BLaER1 treated with 17β-estradiol and CSF1 and Interleukin-3, amounts not matched to agents 10 nM and 100 nM (cell line): ENCODE data around the gene FFAR3.

Experiments used
- H3K27ac ChIP-seq, 11 experiments: shearing (Covaris generic); formaldehyde crosslinking; 2 replicates each; pipeline ENCODE4 v1.8.1; 2022
- H3K27me3 ChIP-seq, 11 experiments: shearing (Covaris generic); formaldehyde crosslinking; 2 replicates each; pipeline ENCODE4 v1.8.1; 2022
- H3K36me3 ChIP-seq, 11 experiments: shearing (Covaris generic); formaldehyde crosslinking; 2 replicates each; pipeline ENCODE4 v1.8.1; 2022
- H3K4me1 ChIP-seq, 10 experiments: shearing (Covaris generic); formaldehyde crosslinking; 2 replicates each; pipeline ENCODE4 v1.8.1; 2022
- H3K4me2 ChIP-seq, 11 experiments: shearing (Covaris generic); formaldehyde crosslinking; 2 replicates each; pipeline ENCODE4 v1.8.1; 2022
- H3K4me3 ChIP-seq, 10 experiments: shearing (Covaris generic); formaldehyde crosslinking; 2 replicates each; pipeline ENCODE4 v1.8.1; 2022
- H3K9ac ChIP-seq, 11 experiments: shearing (Covaris generic); formaldehyde crosslinking; 2 replicates each; pipeline ENCODE4 v1.8.1; 2022
- H3K9me3 ChIP-seq, 11 experiments: shearing (Covaris generic); formaldehyde crosslinking; replicated peaks in 1 of 11; 2 replicates each; pipeline ENCODE4 v1.8.1; 2022
- H4K20me1 ChIP-seq, 11 experiments: shearing (Covaris generic); formaldehyde crosslinking; 2 replicates each; pipeline ENCODE4 v1.8.1; 2022
- Cebpa-rat ChIP-seq, 11 experiments: shearing (Covaris generic); IDR thresholded peaks; 2 replicates each; pipeline ENCODE4 v1.8.1; 2022

Gene FFAR3

DNA sequence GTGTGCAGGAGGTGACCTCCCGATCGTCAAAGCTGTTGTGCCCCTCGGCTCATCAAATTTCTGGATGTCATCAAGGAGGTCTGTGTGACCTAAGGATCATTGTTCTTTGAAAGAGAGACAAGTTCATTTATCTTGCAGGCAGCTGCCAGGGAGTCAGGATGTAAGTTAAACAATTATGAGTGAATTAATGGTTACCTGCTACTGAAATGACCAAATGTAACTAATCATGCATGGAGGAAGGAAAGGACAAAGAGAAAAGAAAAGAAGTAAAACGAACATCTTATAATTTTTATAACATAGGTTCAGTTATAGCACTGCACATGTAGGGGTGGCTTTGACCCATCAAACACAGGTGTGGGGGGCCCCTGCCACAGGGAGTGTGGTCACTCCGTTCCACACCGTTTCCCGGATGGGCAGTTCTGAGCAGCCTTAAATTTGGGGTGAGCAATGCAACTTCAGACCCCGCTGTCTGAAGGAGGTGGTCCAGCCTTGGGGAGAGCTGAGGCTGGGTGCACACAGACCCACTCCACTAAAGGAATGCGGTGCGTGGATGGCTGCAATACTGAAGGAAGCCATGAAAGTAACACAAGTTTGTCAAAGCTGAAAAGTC is 24.0 kb upstream of the FFAR3 start:
- H3K27ac ChIP-seq: peak overlapping the region in 6 of 11 experiments; percentile 34 to 84 (median 78); a peak in 10 of 22 replicates
- H4K20me1 ChIP-seq: peaks cover 0 to 67% (median 0%) of the 10 kb centered on the region in 11 experiments; a peak in 6 of 22 replicates
- H3K4me2 ChIP-seq: peak overlapping the region; percentile 74 to 98 (median 93); a peak in 21 of 22 replicates
- H3K4me1 ChIP-seq: peaks cover 66 to 100% (median 97%) of the 10 kb centered on the region in 10 experiments
- TF ChIP-seq Cebpa-rat (IDR thresholded peaks at IDR 0.05): no peak
- H3K4me3 ChIP-seq: peak overlapping the region in 1 of 10 experiments; percentile 78; a peak in 3 of 20 replicates
- peaks cover 6 to 75% (median 52%) of the 10 kb centered on the region in 11 experiments; a peak in 19 of 22 replicates for H3K36me3 ChIP-seq
- peak overlapping the region in 4 of 11 experiments; percentile 77 to 86 (median 84); a peak in 9 of 22 replicates for H3K9ac ChIP-seq
- no peaks in the 10 kb centered on the region for H3K9me3 ChIP-seq
- H3K27me3 ChIP-seq: no peaks in the 10 kb centered on the region

- Histone ChIP-seq H3K4me1 (peaks cover 66 to 100% (median 97%) of the 10 kb centered on the region in 10 experiments), H3K36me3 (peaks cover 6 to 96% (median 66%) of the 10 kb centered on the region in 11 experiments; a peak in 19 of 22 replicates), H4K20me1 (peaks cover 0 to 57% (median 0%) of the 10 kb centered on the region in 11 experiments; a peak in 6 of 22 replicates), H3K27me3 (no peaks in the 10 kb centered on the region), H3K4me3 (no peak overlapping the region), H3K9ac (0 out of 22 replicates have a peak overlapping the region, but pooled peaks of 1 of the 11 experiments have one; percentile 30), H3K9me3 (no peaks in the 10 kb centered on the region), H3K27ac (peak overlapping the region in 4 of 11 experiments; percentile 27 to 82 (median 37); a peak in 4 of 22 replicates), H3K4me2 (peak overlapping the region in 9 of 11 experiments; percentile 46 to 98 (median 83); a peak in 15 of 22 replicates)
- TF ChIP-seq Cebpa-rat (IDR thresholded peaks at IDR 0.05): no peak
These were observed 21.9 kb upstream of the FFAR3 start for GRCh38 chr19:35336166-35336955.

GRCh38 chr19:35337097-35337983 is 20.9 kb upstream of the FFAR3 start:
- Histone ChIP-seq H3K36me3 (peaks cover 6 to 100% (median 73%) of the 10 kb centered on the region in 11 experiments; a peak in 19 of 22 replicates), H3K9ac (peak overlapping the region in 4 of 11 experiments; percentile 23 to 55 (median 36); a peak in 5 of 22 replicates), H3K4me3 (no peak overlapping the region), H3K9me3 (no peaks in the 10 kb centered on the region), H3K27ac (peak overlapping the region in 4 of 11 experiments; percentile 8 to 82 (median 30); a peak in 3 of 22 replicates), H3K27me3 (no peaks in the 10 kb centered on the region), H4K20me1 (peaks cover 0 to 50% (median 0%) of the 10 kb centered on the region in 11 experiments; a peak in 6 of 22 replicates), H3K4me1 (peaks cover 66 to 100% (median 97%) of the 10 kb centered on the region in 10 experiments), H3K4me2 (peak overlapping the region; percentile 43 to 98 (median 66); a peak in 21 of 22 replicates)
- TF ChIP-seq Cebpa-rat (IDR thresholded peaks at IDR 0.05): no peak

- Histone ChIP-seq H4K20me1 (peaks cover 0 to 45% (median 0%) of the 10 kb centered on the region in 11 experiments; a peak in 6 of 22 replicates), H3K9ac (no peak overlapping the region), H3K27ac (peak overlapping the region in 3 of 11 experiments; percentile 13 to 42 (median 40); a peak in 4 of 22 replicates), H3K36me3 (peaks cover 6 to 100% (median 77%) of the 10 kb centered on the region in 11 experiments; a peak in 19 of 22 replicates), H3K4me3 (no peak overlapping the region), H3K27me3 (no peaks in the 10 kb centered on the region), H3K9me3 (no peaks in the 10 kb centered on the region), H3K4me2 (peak overlapping the region in 6 of 11 experiments; percentile 43 to 97 (median 65); a peak in 6 of 22 replicates), H3K4me1 (peaks cover 66 to 99% (median 96%) of the 10 kb centered on the region in 10 experiments)
- TF ChIP-seq Cebpa-rat (IDR thresholded peaks at IDR 0.05): no peak
These were observed 20.3 kb upstream of the FFAR3 start for GRCh38 chr19:35337984-35338296.

DNA sequence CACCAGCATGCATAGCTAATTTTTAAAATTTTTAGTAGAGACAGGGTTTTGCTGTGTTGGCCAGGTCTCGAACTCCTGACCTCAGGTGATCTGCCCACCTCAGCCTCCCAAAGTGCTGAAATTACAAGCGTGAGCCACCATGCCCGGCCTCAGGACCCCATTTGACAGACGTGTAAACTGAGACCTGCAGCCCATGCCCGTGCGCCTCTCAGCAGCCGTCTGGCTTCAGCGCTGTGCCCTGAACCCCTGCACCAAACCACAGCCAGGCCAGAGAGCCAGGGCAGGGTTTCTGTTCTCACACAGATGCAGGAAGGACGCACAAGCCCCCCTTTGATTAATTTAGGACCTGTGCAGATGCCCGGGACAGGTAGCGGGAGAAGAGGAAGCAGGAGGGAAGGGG is 17.8 kb upstream of the FFAR3 start:
- H3K9ac ChIP-seq: 0 out of 22 replicates have a peak overlapping the region, but pooled peaks of 1 of the 11 experiments have one; percentile 41
- H3K36me3 ChIP-seq: peaks cover 6 to 100% (median 86%) of the 10 kb centered on the region in 11 experiments; a peak in 20 of 22 replicates
- peaks cover 0 to 33% (median 0%) of the 10 kb centered on the region in 11 experiments; a peak in 5 of 22 replicates for H4K20me1 ChIP-seq
- H3K4me1 ChIP-seq: peaks cover 75 to 99% (median 95%) of the 10 kb centered on the region in 10 experiments
- TF ChIP-seq Cebpa-rat (IDR thresholded peaks at IDR 0.05): no peak
- H3K27ac ChIP-seq: peak overlapping the region in 5 of 11 experiments; percentile 11 to 58 (median 28); a peak in 7 of 22 replicates
- H3K4me2 ChIP-seq: peak overlapping the region; percentile 28 to 84 (median 74); a peak in 21 of 22 replicates
- no peaks in the 10 kb centered on the region for H3K9me3 ChIP-seq
- H3K4me3 ChIP-seq: no peak overlapping the region; a peak in 1 of 20 replicates
- no peaks in the 10 kb centered on the region for H3K27me3 ChIP-seq

DNA sequence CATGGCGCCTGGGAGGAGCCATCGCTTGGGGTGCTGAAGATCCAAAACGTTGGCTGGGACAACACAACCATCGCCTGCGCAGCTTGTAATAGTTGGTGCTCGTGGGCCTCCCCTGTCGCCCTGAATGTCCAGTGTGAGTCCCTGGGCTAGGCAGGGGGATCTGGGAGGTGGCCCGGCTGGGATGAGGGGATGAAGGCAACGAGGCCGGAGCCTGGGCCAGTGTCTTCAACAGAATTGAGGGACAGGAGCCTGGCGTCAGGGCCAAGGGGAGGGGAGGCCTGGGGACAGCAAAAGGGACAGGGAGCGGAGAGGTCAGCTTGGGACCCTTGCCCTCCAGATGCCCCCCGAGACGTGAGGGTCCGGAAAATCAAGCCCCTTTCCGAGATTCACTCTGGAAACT is 17.3 kb upstream of the FFAR3 start:
- Histone ChIP-seq H3K36me3 (peaks cover 6 to 100% (median 86%) of the 10 kb centered on the region in 11 experiments; a peak in 20 of 22 replicates), H3K4me3 (no peak overlapping the region; a peak in 1 of 20 replicates), H3K4me1 (peaks cover 80 to 99% (median 95%) of the 10 kb centered on the region in 10 experiments), H3K9me3 (no peaks in the 10 kb centered on the region), H4K20me1 (peaks cover 0 to 29% (median 0%) of the 10 kb centered on the region in 11 experiments; a peak in 5 of 22 replicates), H3K4me2 (peak overlapping the region; percentile 28 to 84 (median 74)), H3K9ac (peak overlapping the region in 2 of 11 experiments; percentile 41 to 44; a peak in 3 of 22 replicates), H3K27me3 (no peaks in the 10 kb centered on the region), H3K27ac (peak overlapping the region; percentile 5 to 64 (median 32); a peak in 17 of 22 replicates)
- TF ChIP-seq Cebpa-rat (IDR thresholded peaks at IDR 0.05): no peak

- peak overlapping the region; percentile 5 to 64 (median 39); a peak in 16 of 22 replicates for H3K27ac ChIP-seq
- no peaks in the 10 kb centered on the region for H3K9me3 ChIP-seq
- H3K4me1 ChIP-seq: peaks cover 87 to 99% (median 95%) of the 10 kb centered on the region in 10 experiments
- H3K36me3 ChIP-seq: peaks cover under 1 to 97% (median 83%) of the 10 kb centered on the region in 11 experiments; a peak in 20 of 22 replicates
- no peak for TF ChIP-seq Cebpa-rat (IDR thresholded peaks at IDR 0.05)
- no peak overlapping the region for H3K4me3 ChIP-seq
- peaks cover 0 to 23% (median 0%) of the 10 kb centered on the region in 11 experiments; a peak in 3 of 22 replicates for H4K20me1 ChIP-seq
- H3K9ac ChIP-seq: peak overlapping the region in 2 of 11 experiments; percentile 41 to 44; a peak in 5 of 22 replicates
- H3K27me3 ChIP-seq: no peaks in the 10 kb centered on the region
- peak overlapping the region; percentile 28 to 84 (median 74) for H3K4me2 ChIP-seq
These were observed 16.6 kb upstream of the FFAR3 start for GRCh38 chr19:35341565-35342225.
